GM18526 (cell line): ENCODE measurements around the gene SOD1.

Experiments
- POLR2A ChIP-seq: IDR thresholded peaks from 3 replicates; pipeline ENCODE4 v1.6.1; 2011; ENCODE audit not compliant: insufficient read length; ENCODE audit errors: extremely low read depth

Gene SOD1

DNA sequence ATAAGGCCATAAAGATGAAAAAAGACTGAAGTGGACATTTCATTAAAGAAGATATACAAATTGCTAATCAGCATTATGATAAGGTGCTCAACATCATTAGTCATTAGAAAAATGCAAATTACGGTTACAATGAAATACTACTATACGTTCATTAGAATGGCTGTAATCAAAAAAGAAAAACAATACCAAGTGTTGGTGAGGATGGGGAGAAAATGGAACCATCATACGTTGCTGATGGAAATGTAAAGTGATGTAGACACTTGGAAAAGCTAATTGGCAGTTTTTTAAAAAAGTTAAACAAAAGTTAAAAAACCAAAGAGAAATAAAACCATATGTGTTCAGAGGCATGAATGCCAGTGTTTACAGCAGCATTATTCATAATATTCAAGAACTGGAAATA is 8.6 kb upstream of the SOD1 start:
- no peak for TF ChIP-seq POLR2A

DNA sequence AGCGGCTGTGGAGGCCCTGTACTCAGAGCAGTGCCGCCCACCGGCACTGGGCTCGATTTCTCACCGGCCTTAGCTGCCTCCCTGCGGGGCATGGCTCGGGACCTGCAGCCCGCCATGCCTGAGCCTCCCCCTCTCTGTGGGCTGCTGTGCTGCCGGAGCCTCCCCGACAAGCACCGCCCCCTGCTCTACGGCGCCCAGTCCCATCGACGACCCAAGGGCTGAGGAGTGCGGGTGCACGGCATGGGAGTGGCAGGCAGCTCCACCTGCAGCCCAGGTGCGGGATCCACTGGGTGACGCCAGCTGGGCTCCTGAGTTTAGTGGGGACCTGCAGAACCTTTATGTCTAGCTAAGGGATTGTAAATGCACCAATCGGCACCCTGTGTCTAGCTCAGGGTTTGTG is 5.2 kb upstream of the SOD1 start:
- TF ChIP-seq POLR2A = no peak

DNA sequence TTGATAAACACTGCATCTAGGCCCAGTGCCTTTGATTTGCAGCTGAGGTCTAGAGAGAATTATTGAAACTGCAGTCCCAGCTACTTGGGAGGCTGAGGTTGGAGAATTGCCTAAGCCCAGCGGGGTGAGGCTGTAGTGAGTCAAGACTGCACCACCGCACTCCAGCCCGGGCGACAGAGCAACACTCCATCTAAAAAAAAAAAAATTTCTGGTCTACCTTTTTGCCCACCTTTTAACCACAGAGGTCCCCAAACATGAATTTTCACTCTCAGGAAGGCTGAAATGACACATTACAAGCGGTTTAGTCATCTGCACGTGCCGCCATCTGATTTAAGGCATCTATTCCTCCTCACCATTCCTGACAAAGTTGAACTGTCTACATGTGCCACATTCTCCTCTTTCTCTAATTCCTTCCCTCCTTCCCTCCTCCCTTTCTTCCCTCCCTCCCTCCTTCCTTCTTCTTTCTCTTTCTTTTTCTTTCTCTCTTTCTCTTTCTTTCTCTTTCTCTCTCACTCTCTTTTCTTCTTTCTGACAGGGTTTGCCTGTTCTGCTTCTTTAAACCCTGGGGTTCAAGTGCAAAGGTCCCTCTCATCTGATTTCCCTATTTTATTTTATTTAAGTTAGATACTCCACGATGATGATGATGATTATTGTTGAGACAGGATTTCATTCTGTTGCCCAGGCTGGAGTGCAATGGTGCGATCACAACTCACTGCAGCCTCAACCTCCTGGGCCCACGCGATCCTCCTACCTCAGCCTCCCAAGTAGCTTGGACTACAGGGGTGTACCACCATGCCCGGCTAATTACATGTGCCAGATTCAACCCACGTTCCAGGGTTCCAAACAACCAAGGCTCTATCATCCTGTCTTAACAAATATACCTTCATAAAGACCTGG is 3.0 kb upstream of the SOD1 start:
- no peak for TF ChIP-seq POLR2A

DNA sequence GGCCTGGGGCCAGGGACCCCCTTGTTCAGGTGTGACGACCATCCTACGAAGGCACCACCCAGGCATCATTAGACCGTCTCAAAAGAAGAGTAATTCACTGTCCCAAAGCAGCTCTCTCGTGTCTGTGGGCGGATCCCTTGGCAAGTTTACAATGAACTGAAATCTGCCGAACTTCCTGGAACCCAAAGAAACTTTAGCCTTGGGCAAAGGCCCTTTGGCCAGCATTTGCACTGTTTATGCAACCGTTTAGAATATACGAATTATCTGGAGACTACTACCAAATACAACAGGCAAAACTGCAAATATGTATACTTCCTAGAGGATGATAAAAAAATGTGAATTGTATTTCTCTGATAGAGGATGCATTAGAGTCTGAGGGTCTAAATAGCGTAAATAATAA is 1.4 kb upstream of the SOD1 start:
- TF ChIP-seq POLR2A = no peak

DNA sequence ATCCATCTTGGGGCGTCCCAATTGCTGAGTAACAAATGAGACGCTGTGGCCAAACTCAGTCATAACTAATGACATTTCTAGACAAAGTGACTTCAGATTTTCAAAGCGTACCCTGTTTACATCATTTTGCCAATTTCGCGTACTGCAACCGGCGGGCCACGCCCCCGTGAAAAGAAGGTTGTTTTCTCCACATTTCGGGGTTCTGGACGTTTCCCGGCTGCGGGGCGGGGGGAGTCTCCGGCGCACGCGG is 282 bp upstream of the SOD1 start:
- no peak for TF ChIP-seq POLR2A

DNA sequence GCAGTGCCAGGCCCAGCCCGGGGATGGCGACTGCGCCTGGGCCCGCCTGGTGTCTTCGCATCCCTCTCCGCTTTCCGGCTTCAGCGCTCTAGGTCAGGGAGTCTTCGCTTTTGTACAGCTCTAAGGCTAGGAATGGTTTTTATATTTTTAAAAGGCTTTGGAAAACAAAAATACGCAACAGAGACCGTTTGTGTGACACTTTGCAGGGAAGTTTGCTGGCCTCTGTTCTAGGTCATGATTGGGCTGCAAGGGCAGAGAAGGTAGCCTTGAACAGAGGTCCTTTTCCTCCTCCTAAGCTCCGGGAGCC is 719 bp downstream of the SOD1 start:
- TF ChIP-seq POLR2A = no peak

DNA sequence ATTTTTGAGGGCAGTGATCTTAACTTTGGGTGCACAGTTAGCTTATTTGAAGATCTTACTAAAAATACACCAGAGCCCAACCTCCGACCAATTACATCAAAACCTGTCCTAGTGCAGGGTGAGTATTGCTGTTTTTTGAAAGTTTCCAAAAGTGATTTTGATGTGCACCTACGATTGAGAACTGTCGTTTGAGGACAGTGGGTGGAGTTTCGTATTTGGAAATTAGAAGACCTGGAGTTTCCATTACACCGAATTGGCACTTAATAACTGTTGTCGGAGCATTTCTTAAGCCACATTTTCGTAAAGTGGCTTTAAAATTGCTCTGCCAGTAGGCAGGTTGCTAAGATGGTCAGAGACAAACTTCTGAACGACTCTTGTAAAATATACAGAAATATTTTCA is 1.1 kb downstream of the SOD1 start:
- no peak for TF ChIP-seq POLR2A

DNA sequence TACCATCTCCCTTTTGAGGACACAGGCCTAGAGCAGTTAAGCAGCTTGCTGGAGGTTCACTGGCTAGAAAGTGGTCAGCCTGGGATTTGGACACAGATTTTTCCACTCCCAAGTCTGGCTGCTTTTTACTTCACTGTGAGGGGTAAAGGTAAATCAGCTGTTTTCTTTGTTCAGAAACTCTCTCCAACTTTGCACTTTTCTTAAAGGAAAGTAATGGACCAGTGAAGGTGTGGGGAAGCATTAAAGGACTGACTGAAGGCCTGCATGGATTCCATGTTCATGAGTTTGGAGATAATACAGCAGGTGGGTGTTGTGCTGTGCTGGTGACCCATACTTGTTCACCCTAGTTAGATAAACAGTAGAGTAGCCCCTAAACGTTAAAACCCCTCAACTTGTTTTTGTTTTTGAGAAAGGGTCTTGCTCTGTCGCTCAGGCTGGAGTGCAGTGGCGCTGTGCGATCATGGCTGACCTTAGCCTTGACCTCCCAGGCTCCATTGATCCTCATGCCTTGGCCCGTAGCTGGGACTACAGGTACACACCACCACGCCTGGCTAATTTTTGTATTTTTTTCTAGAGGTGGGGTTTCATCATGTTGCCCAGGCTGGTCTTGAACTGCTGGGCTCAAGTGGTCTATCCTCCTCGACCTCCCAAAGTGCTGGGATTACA is 4.2 kb downstream of the SOD1 start:
- no peak for TF ChIP-seq POLR2A

DNA sequence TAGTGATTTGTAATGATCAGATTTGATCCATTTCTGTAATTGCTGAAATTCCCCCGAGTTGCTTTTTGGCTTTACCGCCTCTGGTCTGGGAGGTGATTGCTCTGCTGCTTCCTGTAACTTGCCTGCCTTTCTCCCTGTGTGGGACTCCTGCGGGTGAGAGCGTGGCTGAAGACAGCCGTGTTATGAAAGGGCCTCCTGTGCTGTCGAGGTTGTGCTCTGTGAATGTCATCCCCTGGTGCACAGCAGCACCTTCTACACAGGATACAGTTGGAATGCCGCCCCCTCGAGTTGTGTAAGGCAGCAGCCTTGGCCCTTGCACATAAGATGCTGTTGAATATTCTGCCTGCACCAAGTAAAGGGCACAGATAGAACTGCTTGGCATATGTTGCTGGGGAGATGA is 5.9 kb downstream of the SOD1 start:
- TF ChIP-seq POLR2A = no peak

DNA sequence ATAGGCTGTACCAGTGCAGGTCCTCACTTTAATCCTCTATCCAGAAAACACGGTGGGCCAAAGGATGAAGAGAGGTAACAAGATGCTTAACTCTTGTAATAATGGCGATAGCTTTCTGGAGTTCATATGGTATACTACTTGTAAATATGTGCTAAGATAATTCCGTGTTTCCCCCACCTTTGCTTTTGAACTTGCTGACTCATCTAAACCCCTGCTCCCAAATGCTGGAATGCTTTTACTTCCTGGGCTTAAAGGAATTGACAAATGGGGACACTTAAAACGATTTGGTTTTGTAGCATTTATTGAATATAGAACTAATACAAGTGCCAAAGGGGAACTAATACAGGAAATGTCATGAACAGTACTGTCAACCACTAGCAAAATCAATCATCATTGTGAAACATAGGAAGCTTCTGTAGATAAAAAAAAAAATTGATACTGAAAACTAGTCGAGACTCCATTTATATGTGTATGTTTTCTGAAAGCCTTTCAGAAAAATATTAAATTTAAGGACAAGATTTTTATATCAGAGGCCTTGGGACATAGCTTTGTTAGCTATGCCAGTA is 7.0 kb downstream of the SOD1 start:
- TF ChIP-seq POLR2A = no peak

DNA sequence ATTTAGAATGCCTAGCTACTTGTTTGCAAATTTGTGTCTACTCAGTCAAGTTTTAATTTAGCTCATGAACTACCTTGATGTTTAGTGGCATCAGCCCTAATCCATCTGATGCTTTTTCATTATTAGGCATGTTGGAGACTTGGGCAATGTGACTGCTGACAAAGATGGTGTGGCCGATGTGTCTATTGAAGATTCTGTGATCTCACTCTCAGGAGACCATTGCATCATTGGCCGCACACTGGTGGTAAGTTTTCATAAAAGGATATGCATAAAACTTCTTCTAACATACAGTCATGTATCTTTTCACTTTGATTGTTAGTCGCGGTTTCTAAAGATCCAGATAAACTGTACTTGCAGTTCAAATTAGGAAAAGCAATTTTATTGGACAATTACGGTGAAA is 7.6 kb downstream of the SOD1 start:
- TF ChIP-seq POLR2A = no peak

DNA sequence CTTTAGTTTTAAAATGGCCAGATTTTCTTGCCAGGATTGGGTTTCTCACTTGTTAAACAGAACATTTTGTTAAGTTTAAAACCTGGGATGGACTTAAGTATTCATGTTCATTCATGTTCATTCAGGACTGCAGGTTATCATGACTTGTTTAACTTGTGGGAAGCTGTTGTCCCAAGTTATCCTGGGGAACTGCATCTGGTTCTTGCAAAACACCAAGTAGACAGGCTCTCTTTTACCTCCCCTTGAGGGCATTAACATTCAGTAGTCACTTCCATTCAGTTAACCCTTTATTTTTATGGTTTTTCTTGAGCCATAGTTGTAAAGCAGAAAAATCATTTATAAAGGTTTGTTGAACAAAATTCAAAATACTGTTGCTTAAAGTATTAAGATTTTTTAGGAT is 8.1 kb downstream of the SOD1 start:
- no peak for TF ChIP-seq POLR2A

DNA sequence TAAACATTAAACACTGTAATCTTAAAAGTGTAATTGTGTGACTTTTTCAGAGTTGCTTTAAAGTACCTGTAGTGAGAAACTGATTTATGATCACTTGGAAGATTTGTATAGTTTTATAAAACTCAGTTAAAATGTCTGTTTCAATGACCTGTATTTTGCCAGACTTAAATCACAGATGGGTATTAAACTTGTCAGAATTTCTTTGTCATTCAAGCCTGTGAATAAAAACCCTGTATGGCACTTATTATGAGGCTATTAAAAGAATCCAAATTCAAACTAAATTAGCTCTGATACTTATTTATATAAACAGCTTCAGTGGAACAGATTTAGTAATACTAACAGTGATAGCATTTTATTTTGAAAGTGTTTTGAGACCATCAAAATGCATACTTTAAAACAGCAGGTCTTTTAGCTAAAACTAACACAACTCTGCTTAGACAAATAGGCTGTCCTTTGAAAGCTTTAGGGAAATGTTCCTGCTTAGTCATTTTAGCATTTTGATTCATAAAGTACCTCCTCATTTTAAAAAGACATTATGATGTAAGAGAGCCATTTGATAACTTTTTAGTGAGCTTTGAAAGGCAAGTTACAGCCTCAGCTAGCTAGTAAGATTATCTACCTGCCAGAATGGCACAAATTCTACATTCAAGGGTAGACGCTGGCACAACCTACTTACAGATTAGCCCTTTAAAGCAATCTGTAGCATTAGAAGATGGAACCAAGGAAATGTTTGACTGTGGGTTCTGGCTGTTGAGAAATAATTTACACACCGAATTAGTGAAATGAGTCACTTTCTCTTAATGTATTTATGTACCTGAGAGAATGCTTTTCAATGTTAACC is 9.4 kb downstream of the SOD1 start:
- no peak for TF ChIP-seq POLR2A

DNA sequence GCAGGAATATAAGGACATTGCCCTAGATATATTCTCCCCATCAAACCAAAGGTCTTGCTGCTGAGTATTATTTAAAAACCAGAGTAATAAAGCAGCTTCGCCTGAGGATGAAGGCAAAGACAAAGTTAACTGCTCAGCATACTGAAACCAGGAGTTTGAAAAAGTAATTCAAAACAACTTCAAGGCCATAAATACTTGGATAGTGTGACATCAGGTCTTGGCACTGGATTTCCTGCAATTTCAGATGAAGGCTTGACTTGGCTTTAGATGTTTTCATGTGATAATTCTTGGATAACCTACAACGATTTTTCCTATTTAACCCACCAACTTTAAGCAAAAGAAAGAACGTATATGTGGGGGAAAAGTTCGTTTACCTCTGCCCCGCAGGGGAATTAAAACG is 10.6 kb downstream of the SOD1 start:
- no peak for TF ChIP-seq POLR2A

DNA sequence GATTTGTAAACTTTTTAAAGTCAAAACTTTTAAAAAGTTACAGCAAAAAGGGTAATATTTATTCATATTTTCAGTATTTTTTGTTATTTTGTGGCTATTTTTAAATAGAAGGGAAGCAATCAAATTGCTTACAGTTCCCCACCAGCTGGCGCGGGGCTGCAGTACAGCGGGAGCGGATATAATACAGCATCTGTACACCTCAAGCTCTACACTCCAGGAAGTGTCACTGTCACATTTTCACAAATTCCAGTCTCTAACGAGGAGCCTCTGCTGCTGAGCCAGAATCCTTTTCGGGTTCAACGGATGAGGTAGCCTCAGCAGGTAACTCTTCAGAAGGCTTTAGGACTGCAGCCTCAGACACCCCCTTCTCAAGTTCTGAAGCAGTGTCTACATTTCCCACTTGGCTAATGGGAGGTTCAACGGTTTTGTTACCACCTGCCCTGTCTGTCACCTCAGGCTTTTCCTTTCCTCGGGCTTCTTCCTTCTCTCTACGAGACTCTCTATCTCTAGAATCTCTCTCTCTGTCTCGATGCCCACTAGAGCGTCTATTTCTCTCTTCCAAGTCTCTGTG is 11.7 kb downstream of the SOD1 start:
- TF ChIP-seq POLR2A = no peak

DNA sequence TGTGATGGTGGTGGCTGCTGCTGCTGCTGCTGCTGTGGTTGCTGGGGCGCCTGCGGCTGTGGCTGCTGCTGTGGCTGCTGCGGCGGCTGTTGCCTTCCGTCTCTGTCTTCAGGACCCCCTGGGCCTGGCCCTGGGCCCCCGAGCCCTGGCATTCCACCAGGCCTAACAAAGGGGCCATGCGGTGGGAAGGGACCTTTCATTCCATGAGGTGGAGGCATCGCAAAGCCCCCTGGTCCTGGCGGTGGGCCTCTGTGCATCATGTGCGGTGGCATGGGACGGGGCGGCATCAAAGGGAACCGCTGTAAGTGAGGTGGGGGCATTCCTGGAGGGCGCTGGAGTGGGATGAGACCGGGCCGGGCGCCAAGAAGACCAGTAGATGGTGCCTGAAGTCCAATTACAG is 12.4 kb downstream of the SOD1 start:
- no peak for TF ChIP-seq POLR2A
